Epithelial cell of proximal tubule (primary cell): ENCODE data around the gene PACS2. TPM values are rescaled to one million over a fixed set of nuclear protein-coding genes. Genes with fewer than 3 reads are reported as not detected.

Experiments used
- DNase-seq: peaks from one replicate; pipeline ENCODE4 v3.0.0-alpha.2; 2011; ENCODE audit warnings: low read depth
- H3K4me3 ChIP-seq: 2 replicates; pipeline ENCODE4 v1.5.1; 2011; ENCODE audit warnings: low read depth, mild to moderate bottlenecking, low read length
- CTCF ChIP-seq: conservative IDR thresholded peaks from 2 replicates; pipeline ENCODE4 v1.5.1; 2012; ENCODE audit warnings: low read depth, mild to moderate bottlenecking, low read length
- total RNA-seq: library from RNA; depleted of rRNA; stranded (reverse); fragments of >200 nt; gene quantifications from 2 replicates; pipeline ENCODE4 v1.2.3, GENCODE V29; 2015

Gene PACS2
- total RNA-seq, 1 donor from 2014 or later = 68.7 TPM

DNA sequence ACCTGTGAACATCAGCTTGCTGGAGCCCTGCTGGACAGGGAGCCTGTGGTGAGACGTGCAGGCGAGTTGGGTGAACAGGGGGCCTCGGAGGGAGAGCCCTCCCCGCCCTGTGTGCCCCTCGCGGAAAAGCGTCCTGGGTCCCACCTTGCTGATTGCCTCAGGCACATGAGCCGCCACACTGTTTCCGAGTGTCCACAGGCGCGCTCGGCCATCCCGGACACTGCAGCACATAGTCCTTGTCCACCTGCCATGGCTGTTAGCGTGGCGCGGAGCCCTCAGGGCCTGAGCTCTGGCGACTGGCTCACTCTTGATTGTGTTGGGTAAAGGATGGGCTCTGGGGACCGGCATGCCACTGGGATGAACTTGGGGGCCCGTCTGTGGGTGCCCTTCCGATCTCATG lies 40.0 kb downstream of the PACS2 start:
- H3K4me3 ChIP-seq = no peak overlapping the region
- no peak for TF ChIP-seq CTCF

DNA sequence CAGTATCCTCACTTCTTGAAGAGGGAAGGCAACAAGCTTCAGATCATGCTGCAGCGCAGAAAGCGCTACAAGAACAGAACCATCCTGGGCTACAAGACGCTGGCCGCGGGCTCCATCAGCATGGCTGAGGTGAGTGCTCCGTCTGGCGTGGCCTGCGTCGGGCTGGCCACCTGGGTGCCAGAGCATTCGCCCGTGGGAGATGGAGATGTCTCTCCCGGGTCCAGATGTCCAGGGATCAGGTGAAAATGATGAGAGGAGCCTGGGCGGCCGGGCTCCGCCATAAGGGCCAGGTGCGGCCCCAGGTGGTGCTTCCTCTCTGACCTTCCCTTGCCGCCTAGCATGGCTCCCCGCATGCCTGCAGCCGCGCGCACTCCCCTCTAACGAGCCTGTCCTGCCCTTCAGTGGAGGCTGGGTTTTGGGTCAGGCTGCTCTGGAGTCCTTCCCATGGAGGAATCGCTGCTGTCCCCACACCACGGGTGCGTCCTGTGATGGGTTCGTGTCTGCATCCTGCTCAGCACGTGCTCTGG lies 40.6 kb downstream of the PACS2 start:
- TF ChIP-seq CTCF = no peak
- no peak for DNase-seq
- no peak overlapping the region for H3K4me3 ChIP-seq

More for the DNA sequence above, 40.0 kb downstream of the PACS2 start:
- DNase-seq = no peak

GRCh38 chr14:105355850-105356604 lies 41.5 kb downstream of the PACS2 start:
- DNase-seq = no peak
- no peak overlapping the region for H3K4me3 ChIP-seq
- no peak for TF ChIP-seq CTCF

DNA sequence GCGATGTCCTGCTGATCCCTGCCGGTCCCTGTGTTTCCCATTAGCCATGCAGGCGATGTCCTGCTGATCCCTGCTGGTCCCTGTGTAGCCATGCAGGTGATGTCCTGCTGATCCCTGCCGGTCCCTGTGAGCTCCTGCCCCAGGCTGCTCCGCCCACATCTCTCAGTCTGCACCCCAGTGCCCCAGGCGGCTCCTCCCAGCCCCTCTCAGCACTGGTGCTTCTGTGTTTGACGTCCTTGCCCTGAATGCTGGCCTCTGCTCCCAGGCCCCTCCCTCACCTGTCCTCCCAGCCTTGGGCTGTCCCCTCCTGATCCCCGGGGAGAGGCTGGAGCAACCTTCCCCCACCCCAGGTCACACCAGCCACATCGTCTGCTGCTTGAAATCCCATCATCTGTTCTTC lies 42.4 kb downstream of the PACS2 start:
- no peak for TF ChIP-seq CTCF
- DNase-seq = no peak
- no peak overlapping the region for H3K4me3 ChIP-seq

- TF ChIP-seq CTCF = no peak
- no peak overlapping the region for H3K4me3 ChIP-seq
- no peak for DNase-seq
Observed at GRCh38 chr14:105357626-105358025, 43.1 kb downstream of the PACS2 start.

- no peak overlapping the region for H3K4me3 ChIP-seq
- DNase-seq = no peak
- no peak for TF ChIP-seq CTCF
Observed at GRCh38 chr14:105358140-105358846, 43.7 kb downstream of the PACS2 start.
